Measurements from ENCODE around the gene DGCR2. TPM values are rescaled to one million over a fixed set of nuclear protein-coding genes. Genes with fewer than 3 reads are reported as not detected.

The DGCR2 gene
- total RNA-seq, 1 experiment from 2014 or later = 42.9 TPM

DNA sequence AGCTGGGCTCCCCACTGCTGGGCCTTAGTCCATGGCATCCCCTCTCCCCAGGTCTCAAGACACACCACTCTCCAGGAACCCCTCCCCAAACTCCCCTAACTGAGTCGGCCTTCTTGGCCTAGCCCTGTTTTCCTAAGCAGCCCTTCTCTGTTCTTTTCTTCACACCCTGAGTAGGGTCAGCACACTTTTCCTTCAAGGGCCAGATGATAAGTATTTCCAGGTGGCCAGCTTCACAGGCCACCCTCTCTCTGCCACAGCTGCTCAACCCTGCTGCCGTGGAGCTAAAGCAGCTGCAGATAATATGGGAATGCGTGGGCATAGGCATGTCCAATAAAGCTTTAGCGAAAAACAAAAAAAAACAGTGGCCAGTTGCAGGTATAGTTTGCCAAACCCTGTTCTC, 24.1 kb downstream of the DGCR2 start:
- H4K20me1 ChIP-seq (ENCODE audit: insufficient read depth) = no peaks in the 10 kb centered on the region
- RAD21 ChIA-PET (ENCODE audit: low non-redundant PET in 1 of 2, low total read pairs in 2 of 2, uncharacterized antibody in 2 of 2, unreplicated experiment in 2 of 2) = no interaction called here
- ATAC-seq = no peak
- no peaks in the 10 kb centered on the region for H3K9me3 ChIP-seq (ENCODE audit: control insufficient read depth in 1 of 2, insufficient read depth in 1 of 2, low read depth in 1 of 2, low read length in 2 of 2)
- no peak for DNase-seq (ENCODE audit: low read depth, low spot score)
- H3K9ac ChIP-seq (ENCODE audit: low read length) = no peak overlapping the region
- no peak overlapping the region for H3K27ac ChIP-seq (ENCODE audit: low read depth, low read length)
- POLR2A ChIA-PET = no interaction called here
- no peaks in the 10 kb centered on the region for H3K9me2 ChIP-seq (ENCODE audit: insufficient read depth)
- no peak overlapping the region for H2AFZ ChIP-seq (ENCODE audit: low read depth, low read length, poor library complexity, severe bottlenecking)
- CTCF ChIA-PET = interaction anchor here (0.9 kb wide), 1 partner anchor 8 kb away, joined by 3 read pairs; no protein-coding TSS in a partner anchor
- BruUV-seq (replicated peaks) = no TSS peak
- no peak overlapping the region for H3K4me3 ChIP-seq (replicated peaks in 1 of 2; ENCODE audit: low read depth in 1 of 2, low read length in 2 of 2)
- intact Hi-C loops (cut with micrococcal nuclease) = no loop called here
- TF ChIP-seq YY1 (IDR thresholded peaks at IDR 0.05; ENCODE audit: extremely low read depth, insufficient replicate concordance, low read depth, low read length) = no peak
- no peak for TF ChIP-seq SIN3A (IDR thresholded peaks at IDR 0.05; ENCODE audit: low read depth)
- no peak for TF ChIP-seq POLR2AphosphoS5 (IDR thresholded peaks at IDR 0.05; ENCODE audit: low read depth, low read length)
- TF ChIP-seq, protein P1, sequence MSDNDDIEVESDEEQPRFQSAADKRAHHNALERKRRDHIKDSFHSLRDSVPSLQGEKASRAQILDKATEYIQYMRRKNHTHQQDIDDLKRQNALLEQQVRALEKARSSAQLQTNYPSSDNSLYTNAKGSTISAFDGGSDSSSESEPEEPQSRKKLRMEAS (IDR thresholded peaks at IDR 0.05) = no peak
- TF ChIP-seq, protein P2, sequence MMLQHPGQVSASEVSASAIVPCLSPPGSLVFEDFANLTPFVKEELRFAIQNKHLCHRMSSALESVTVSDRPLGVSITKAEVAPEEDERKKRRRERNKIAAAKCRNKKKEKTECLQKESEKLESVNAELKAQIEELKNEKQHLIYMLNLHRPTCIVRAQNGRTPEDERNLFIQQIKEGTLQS (IDR thresholded peaks at IDR 0.05) = no peak
- TF ChIP-seq RAD21 (IDR thresholded peaks at IDR 0.05; ENCODE audit: low read depth) = no peak
- no peak for TF ChIP-seq ZNF274 (IDR thresholded peaks at IDR 0.05; ENCODE audit: low read depth, low read length)
- TF ChIP-seq JUND (IDR thresholded peaks at IDR 0.05) = no peak
- TF ChIP-seq POLR2A (IDR thresholded peaks at IDR 0.05; ENCODE audit: borderline replicate concordance, extremely low read depth, insufficient read depth, insufficient read length) = no peak
- TF ChIP-seq, protein P3, sequence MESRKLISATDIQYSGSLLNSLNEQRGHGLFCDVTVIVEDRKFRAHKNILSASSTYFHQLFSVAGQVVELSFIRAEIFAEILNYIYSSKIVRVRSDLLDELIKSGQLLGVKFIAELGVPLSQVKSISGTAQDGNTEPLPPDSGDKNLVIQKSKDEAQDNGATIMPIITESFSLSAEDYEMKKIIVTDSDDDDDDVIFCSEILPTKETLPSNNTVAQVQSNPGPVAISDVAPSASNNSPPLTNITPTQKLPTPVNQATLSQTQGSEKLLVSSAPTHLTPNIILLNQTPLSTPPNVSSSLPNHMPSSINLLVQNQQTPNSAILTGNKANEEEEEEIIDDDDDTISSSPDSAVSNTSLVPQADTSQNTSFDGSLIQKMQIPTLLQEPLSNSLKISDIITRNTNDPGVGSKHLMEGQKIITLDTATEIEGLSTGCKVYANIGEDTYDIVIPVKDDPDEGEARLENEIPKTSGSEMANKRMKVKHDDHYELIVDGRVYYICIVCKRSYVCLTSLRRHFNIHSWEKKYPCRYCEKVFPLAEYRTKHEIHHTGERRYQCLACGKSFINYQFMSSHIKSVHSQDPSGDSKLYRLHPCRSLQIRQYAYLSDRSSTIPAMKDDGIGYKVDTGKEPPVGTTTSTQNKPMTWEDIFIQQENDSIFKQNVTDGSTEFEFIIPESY (IDR thresholded peaks at IDR 0.05; ENCODE audit: extremely low read depth, insufficient replicate concordance, low read length) = no peak
- no peak for TF ChIP-seq ZFX (IDR thresholded peaks at IDR 0.05)
- no peaks in the 10 kb centered on the region for H3K27me3 ChIP-seq (ENCODE audit: insufficient read depth, low read length)
- peaks cover 57% of the 10 kb centered on the region for H3K79me2 ChIP-seq (ENCODE audit: insufficient read depth, low read length)
- H3K4me1 ChIP-seq (ENCODE audit: control insufficient read depth in 1 of 2, insufficient read depth in 2 of 2, low read length in 2 of 2) = peaks cover 0 to 4% of the 10 kb centered on the region in 2 experiments; a peak in 1 of 4 replicates
- H3K36me3 ChIP-seq (ENCODE audit: control insufficient read depth in 1 of 2, insufficient read depth in 2 of 2, low read length in 2 of 2) = no peaks in the 10 kb centered on the region
- no peak overlapping the region for H3K4me2 ChIP-seq (ENCODE audit: low read length)
